SK-N-SH (cell line): ENCODE data around the gene RPL22. TPM values are rescaled to one million over a fixed set of nuclear protein-coding genes. Genes with fewer than 3 reads are reported as not detected.

ENCODE experiments used
- CTCF ChIA-PET: fragments of 300-600, 350-600 bp; formaldehyde crosslinking; extraction: SDS; loops from one replicate; lab custom pipeline; 2021; lab: Yijun Ruan, JAX
- POLR2A ChIA-PET: fragments of 350-600 bp; sonication (Branson Sonifier 250); formaldehyde crosslinking; extraction: SDS; loops from one replicate; lab custom pipeline; 2020; ENCODE audit warnings: antibody characterized with exemption, inconsistent platforms; lab: Yijun Ruan, JAX
- DNase-seq: peaks from one replicate; pipeline ENCODE4 v3.0.0; 2012
- H2AFZ ChIP-seq: fragments of 200-600 bp; sonication (generic); 2 replicates; pipeline ENCODE4 v1.8.1; 2016; ENCODE audit warnings: antibody characterized with exemption, mild to moderate bottlenecking, low read depth
- H3F3A ChIP-seq: fragments of 200-600 bp; sonication (generic); replicated peaks from 2 replicates; pipeline ENCODE3; 2016; ENCODE audit warnings: antibody characterized with exemption, mild to moderate bottlenecking; ENCODE audit not compliant: insufficient read depth
- H3K27ac ChIP-seq, 2 experiments: fragments of 200-500 bp in 1 of 2; fragments of 200-600 bp in 1 of 2; sonication (Bioruptor generic) in 1 of 2; sonication (generic), shearing (Covaris generic) in 1 of 2; 2 replicates each; pipeline versions ENCODE4 v1.5.1 to v1.6.1; 2014 to 2016; ENCODE audit warnings: low read depth in 2 of 2, inconsistent platforms in 1 of 2, low read length in 1 of 2, mild to moderate bottlenecking in 1 of 2, mixed read lengths in 1 of 2
- H3K27me3 ChIP-seq: fragments of 200-600 bp; sonication (generic), shearing (Covaris generic); 2 replicates; pipeline ENCODE4 v1.6.1; 2016; ENCODE audit warnings: mixed run types; ENCODE audit not compliant: insufficient read depth
- H3K36me3 ChIP-seq, 2 experiments: fragments of 200-500 bp in 1 of 2; fragments of 200-600 bp in 1 of 2; sonication (Bioruptor generic) in 1 of 2; sonication (generic) in 1 of 2; replicated peaks in 1 of 2; 2 replicates each; pipeline versions ENCODE3 to v1.5.1; 2014 to 2016; ENCODE audit warnings: low read length in 1 of 2, mild to moderate bottlenecking in 1 of 2; ENCODE audit not compliant: insufficient read depth in 2 of 2, control insufficient read depth in 1 of 2
- H3K4me1 ChIP-seq, 2 experiments: fragments of 200-500 bp in 1 of 2; fragments of 200-600 bp in 1 of 2; sonication (Bioruptor generic) in 1 of 2; sonication (generic), shearing (Covaris generic) in 1 of 2; 2 replicates each; pipeline versions ENCODE4 v1.5.1 to v1.6.1; 2014 to 2016; ENCODE audit warnings: low read depth in 1 of 2, low read length in 1 of 2, mixed run types in 1 of 2; ENCODE audit not compliant: insufficient read depth in 2 of 2, control insufficient read depth in 1 of 2
- H3K4me2 ChIP-seq: fragments of 200-600 bp; sonication (generic), shearing (Covaris generic); 2 replicates; pipeline ENCODE4 v1.6.1; 2017; ENCODE audit warnings: mixed run types
- H3K4me3 ChIP-seq, 2 experiments: fragments of 200-500 bp in 1 of 2; fragments of 200-600 bp in 1 of 2; sonication (Bioruptor generic) in 1 of 2; sonication (generic), shearing (Covaris generic) in 1 of 2; 2 replicates each; pipeline versions ENCODE4 v1.5.1 to v1.8.1; 2014 to 2016; ENCODE audit warnings: low read depth in 2 of 2, inconsistent platforms in 1 of 2, low read length in 1 of 2, mild to moderate bottlenecking in 1 of 2, mixed read lengths in 1 of 2, moderate library complexity in 1 of 2
- H3K79me2 ChIP-seq: fragments of 200-600 bp; sonication (generic); 2 replicates; pipeline ENCODE4 v1.8.1; 2017; ENCODE audit warnings: mild to moderate bottlenecking; ENCODE audit not compliant: insufficient read depth
- H3K9ac ChIP-seq: fragments of 200-600 bp; sonication (generic); 2 replicates; pipeline ENCODE4 v1.6.1; 2017; ENCODE audit warnings: mixed run types
- H3K9me2 ChIP-seq: fragments of 200-600 bp; sonication (generic); 2 replicates; pipeline ENCODE4 v1.6.1; 2017; ENCODE audit warnings: mixed run types
- H3K9me3 ChIP-seq: fragments of 200-600 bp; sonication (generic); 2 replicates; pipeline ENCODE4 v1.6.1; 2017; ENCODE audit warnings: mixed run types, mild to moderate bottlenecking, moderate library complexity
- H4K20me1 ChIP-seq: fragments of 200-600 bp; sonication (generic); 2 replicates; pipeline ENCODE4 v1.6.1; 2017; ENCODE audit warnings: mild to moderate bottlenecking, mixed run types; ENCODE audit not compliant: insufficient read depth
- CTCF ChIP-seq: fragments of 200-600 bp; sonication (generic); IDR thresholded peaks from 2 replicates; pipeline ENCODE4 v1.6.1; 2017; ENCODE audit warnings: antibody characterized with exemption, mild to moderate bottlenecking, moderate library complexity
- FOXJ3 ChIP-seq: sonication (generic); formaldehyde crosslinking; IDR thresholded peaks from 2 replicates; pipeline ENCODE4 v1.5.1; 2020; ENCODE audit warnings: mild to moderate bottlenecking, missing genetic modification reagents
- IRF3 ChIP-seq: fragments of 150-350 bp; IDR thresholded peaks from 2 replicates; pipeline ENCODE4 v1.6.1; 2016; ENCODE audit warnings: mild to moderate bottlenecking, low read depth, low read length
- PBX3 ChIP-seq: IDR thresholded peaks from 2 replicates; pipeline ENCODE4; 2012
- REST ChIP-seq: IDR thresholded peaks from 2 replicates; pipeline ENCODE4 v1.6.1; 2012; ENCODE audit warnings: mild to moderate bottlenecking, low read depth, low read length, moderate library complexity
- TCF12 ChIP-seq: IDR thresholded peaks from 2 replicates; pipeline ENCODE4 v1.4.0; 2012
- ZBTB33 ChIP-seq: IDR thresholded peaks from 2 replicates; pipeline ENCODE4 v1.4.0; 2012; ENCODE audit warnings: low read depth, borderline replicate concordance
- WGBS: methylation state at CpG from one replicate; pipeline ENCODE4 v1.1.6; 2017; ENCODE audit warnings: low lambda C conversion rate; 5-methylcytosine and 5-hydroxymethylcytosine counted together
- polyA plus RNA-seq, 3 experiments: library from polyadenylated mRNA; depleted of rRNA; stranded (reverse); fragments of >200 nt; gene quantifications; 2 replicates each; pipeline ENCODE4 v1.2.3, GENCODE V29; 2012

RPL22 gene
- polyA plus RNA-seq, 1 of the 3 experiments (the other 2 are of a cell fraction) = 140 TPM

GRCh38 chr1:6148497-6149241 lies 50.7 kb downstream of the RPL22 start:
- Histone ChIP-seq H3K9me2 (no peaks in the 10 kb centered on the region), H3K4me2 (no peak overlapping the region), H3K27ac (no peak overlapping the region), H3K4me1 (peaks cover 0 to 6% of the 10 kb centered on the region in 2 experiments; a peak in 1 of 4 replicates), H3K9ac (no peak overlapping the region), H3K79me2 (no peaks in the 10 kb centered on the region), H3K27me3 (no peaks in the 10 kb centered on the region), H4K20me1 (no peaks in the 10 kb centered on the region), H2AFZ (no peak overlapping the region), H3K9me3 (no peaks in the 10 kb centered on the region), H3F3A (no peaks in the 10 kb centered on the region), H3K4me3 (peak overlapping the region in 1 of 2 experiments; percentile 19; a peak in 1 of 4 replicates), H3K36me3 (no peaks in the 10 kb centered on the region)
- POLR2A ChIA-PET = no interaction called here
- no peak for TF ChIP-seq CTCF
- no peak for TF ChIP-seq REST
- no peak for TF ChIP-seq PBX3
- TF ChIP-seq IRF3 = no peak
- no peak for TF ChIP-seq ZBTB33
- no peak for TF ChIP-seq TCF12
- no peak for TF ChIP-seq FOXJ3 (CRISPR knock-in tag)
- peak; percentile 92 for DNase-seq
- CTCF ChIA-PET = interaction anchor here (1.0 kb wide), 1 partner anchor 54 kb away, joined by 3 read pairs; no protein-coding TSS in a partner anchor
- WGBS = 57% methylated on average over 19 of the region's 53 CpGs
